DND-41 (cell line): ENCODE results near the gene INPP5E.

Experiments
- ATAC-seq: fragments of 200-7000 bp; cut with Tn5 transposase; 3 replicates; pipeline ENCODE4 v1.9.1; 2021; ENCODE audit warnings: low read depth; ENCODE audit not compliant: insufficient read depth
- DNase-seq: peaks from one replicate; pipeline ENCODE4 v3.0.0-alpha.2; 2020
- H2AFZ ChIP-seq: 2 replicates; pipeline ENCODE4 v1.6.0; 2012; ENCODE audit warnings: low read depth, low read length
- H3K27ac ChIP-seq: 2 replicates; pipeline ENCODE4 v1.5.1; 2012; ENCODE audit warnings: low read length, inconsistent platforms
- H3K27me3 ChIP-seq: fragments of 200-600 bp; sonication (generic); 2 replicates; pipeline ENCODE4 v1.6.0; 2012; ENCODE audit warnings: low read length, mild to moderate bottlenecking, inconsistent platforms; ENCODE audit not compliant: insufficient read depth, poor library complexity
- H3K36me3 ChIP-seq: 2 replicates; pipeline ENCODE4 v1.5.1; 2012; ENCODE audit warnings: low read length, inconsistent platforms; ENCODE audit not compliant: insufficient read depth
- H3K4me1 ChIP-seq: 2 replicates; pipeline ENCODE4 v1.5.1; 2012; ENCODE audit warnings: mild to moderate bottlenecking, low read length; ENCODE audit not compliant: insufficient read depth
- H3K4me2 ChIP-seq: 2 replicates; pipeline ENCODE4 v1.6.0; 2012; ENCODE audit warnings: mild to moderate bottlenecking, moderate library complexity, low read length, inconsistent platforms; ENCODE audit not compliant: insufficient read depth
- H3K4me3 ChIP-seq, 2 experiments: fragments of 200-600 bp in 1 of 2; shearing (Covaris generic) in 1 of 2; 2 replicates each; pipeline ENCODE4 v1.5.1; 2012 to 2016; ENCODE audit warnings: inconsistent platforms in 2 of 2, low read length in 2 of 2, mild to moderate bottlenecking in 2 of 2, low read depth in 1 of 2, moderate library complexity in 1 of 2
- H3K79me2 ChIP-seq: 2 replicates; pipeline ENCODE4 v1.6.0; 2012; ENCODE audit warnings: low read length, inconsistent platforms; ENCODE audit not compliant: insufficient read depth
- H3K9ac ChIP-seq: 2 replicates; pipeline ENCODE4 v1.6.0; 2012; ENCODE audit warnings: low read depth, mild to moderate bottlenecking, inconsistent platforms, low read length, moderate library complexity
- H3K9me3 ChIP-seq: 2 replicates; pipeline ENCODE4 v1.5.1; 2012; ENCODE audit warnings: low read length, moderate library complexity, mild to moderate bottlenecking, inconsistent platforms; ENCODE audit not compliant: insufficient read depth, severe bottlenecking
- H4K20me1 ChIP-seq: 2 replicates; pipeline ENCODE4 v1.6.0; 2012; ENCODE audit warnings: low read length; ENCODE audit not compliant: insufficient read depth
- CTCF ChIP-seq: IDR thresholded peaks from 2 replicates; pipeline ENCODE4 v1.5.1; 2012; ENCODE audit warnings: borderline replicate concordance, low read length, moderate library complexity, mild to moderate bottlenecking; ENCODE audit not compliant: poor library complexity, severe bottlenecking; ENCODE audit errors: extremely low read depth
- EZH2 ChIP-seq: IDR thresholded peaks from 3 replicates; pipeline ENCODE4 v1.6.1; 2012; ENCODE audit warnings: borderline replicate concordance, low read depth, mild to moderate bottlenecking, moderate library complexity, low read length, inconsistent platforms; ENCODE audit not compliant: severe bottlenecking

The INPP5E gene

GRCh38 chr9:136460772-136461325 is 21.2 kb upstream of the INPP5E start:
- no peaks in the 10 kb centered on the region for H3K4me1 ChIP-seq
- H3K79me2 ChIP-seq = peaks cover 2% of the 10 kb centered on the region; the same call in 1 of the 2 replicates
- H2AFZ ChIP-seq = no peak overlapping the region
- no peak for DNase-seq
- H4K20me1 ChIP-seq = peaks cover 25% of the 10 kb centered on the region
- no peak overlapping the region for H3K4me3 ChIP-seq
- no peak for TF ChIP-seq CTCF
- TF ChIP-seq EZH2 = no peak
- no peak overlapping the region for H3K9ac ChIP-seq
- ATAC-seq = no peak
- no peak overlapping the region for H3K27ac ChIP-seq
- H3K9me3 ChIP-seq = no peaks in the 10 kb centered on the region
- H3K27me3 ChIP-seq = no peaks in the 10 kb centered on the region
- H3K36me3 ChIP-seq = peaks cover 93% of the 10 kb centered on the region
- H3K4me2 ChIP-seq = no peak overlapping the region

GRCh38 chr9:136459425-136459824 is 19.8 kb upstream of the INPP5E start:
- no peak overlapping the region for H3K9ac ChIP-seq
- H4K20me1 ChIP-seq = peaks cover 25% of the 10 kb centered on the region
- no peak overlapping the region for H3K4me2 ChIP-seq
- no peak overlapping the region for H3K4me3 ChIP-seq
- TF ChIP-seq EZH2 (no peak), CTCF (no peak)
- H2AFZ ChIP-seq = no peak overlapping the region
- no peak overlapping the region for H3K27ac ChIP-seq
- no peak for DNase-seq
- no peaks in the 10 kb centered on the region for H3K27me3 ChIP-seq
- ATAC-seq = no peak
- H3K79me2 ChIP-seq = peaks cover 2% of the 10 kb centered on the region; the same call in 1 of the 2 replicates
- no peaks in the 10 kb centered on the region for H3K9me3 ChIP-seq
- no peaks in the 10 kb centered on the region for H3K4me1 ChIP-seq
- peaks cover 93% of the 10 kb centered on the region for H3K36me3 ChIP-seq

- H4K20me1 ChIP-seq = peaks cover 16% of the 10 kb centered on the region
- no peak for TF ChIP-seq EZH2
- TF ChIP-seq CTCF = no peak
- H3K4me3 ChIP-seq = no peak overlapping the region
- H3K4me2 ChIP-seq = no peak overlapping the region
- H3K9ac ChIP-seq = no peak overlapping the region
- no peak overlapping the region for H2AFZ ChIP-seq
- no peaks in the 10 kb centered on the region for H3K9me3 ChIP-seq
- no peak for DNase-seq
- no peak for ATAC-seq
- no peaks in the 10 kb centered on the region for H3K79me2 ChIP-seq
- no peak overlapping the region for H3K27ac ChIP-seq
- H3K27me3 ChIP-seq = no peaks in the 10 kb centered on the region
- peaks cover 86% of the 10 kb centered on the region for H3K36me3 ChIP-seq
- no peaks in the 10 kb centered on the region for H3K4me1 ChIP-seq
Observed at GRCh38 chr9:136457326-136457725, 17.7 kb upstream of the INPP5E start.

GRCh38 chr9:136456258-136456657 is 16.6 kb upstream of the INPP5E start:
- ATAC-seq (no peak), DNase-seq (no peak)
- Histone ChIP-seq H3K27ac (no peak overlapping the region), H3K9me3 (no peaks in the 10 kb centered on the region), H2AFZ (no peak overlapping the region), H3K4me2 (no peak overlapping the region), H3K4me1 (no peaks in the 10 kb centered on the region), H3K4me3 (no peak overlapping the region), H3K36me3 (peaks cover 84% of the 10 kb centered on the region), H3K27me3 (no peaks in the 10 kb centered on the region), H3K9ac (no peak overlapping the region), H4K20me1 (peaks cover 13% of the 10 kb centered on the region; the same call in 1 of the 2 replicates), H3K79me2 (no peaks in the 10 kb centered on the region)
- no peak for TF ChIP-seq CTCF
- no peak for TF ChIP-seq EZH2
